Measurements from ENCODE around the gene COPB2. TPM values are rescaled to one million over a fixed set of nuclear protein-coding genes. Genes with fewer than 3 reads are reported as not detected.

Gene COPB2
- total and polyA plus RNA-seq, 10 of the 15 experiments (the other 5 are each of a cell fraction or from before 2014, with no cell fraction given), result 51.3 to 143 (median 116) TPM

DNA sequence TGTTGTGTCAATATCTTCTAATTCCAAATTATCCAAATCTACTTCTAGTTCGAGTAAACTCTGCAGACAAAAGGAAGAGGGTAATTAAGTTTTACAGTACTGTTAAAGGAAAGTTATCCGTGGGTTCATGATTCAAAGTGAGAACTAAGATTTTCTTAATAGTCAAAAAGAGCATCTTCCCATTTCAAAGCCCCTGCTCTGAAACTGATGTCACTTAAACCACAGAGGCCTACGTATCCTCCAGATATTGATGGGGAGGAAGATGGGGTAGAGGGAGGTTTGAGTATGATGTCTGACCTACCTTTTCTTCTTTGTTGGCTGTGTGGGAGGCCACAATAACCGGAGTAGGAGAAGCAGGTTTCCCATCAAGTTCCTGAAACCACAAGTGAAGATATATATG is 31.5 kb downstream of the COPB2 start (continued):
- no peak for TF ChIP-seq RBBP5 (conservative IDR thresholded peaks at IDR 0.05)
- TF ChIP-seq ETV6 (conservative IDR thresholded peaks at IDR 0.05 in 1 of 2, IDR thresholded peaks at IDR 0.05 in 1 of 2; ENCODE audit: borderline replicate concordance in 1 of 2, low read depth in 1 of 2), result peak in 1 of 2 experiments; percentile 40; a peak in 1 of 4 replicates
- TF ChIP-seq CREM (IDR thresholded peaks at IDR 0.05; ENCODE audit: low read depth), result peak; percentile 80
- TF ChIP-seq FOXM1 (IDR thresholded peaks at IDR 0.05; ENCODE audit: low read depth, low read length), result peak; percentile 57; the same call in 1 of the 2 replicates
- no peak for TF ChIP-seq ZSCAN29 (IDR thresholded peaks at IDR 0.05)
- peak; percentile 79 for TF ChIP-seq CBFB (IDR thresholded peaks at IDR 0.05; ENCODE audit: low read depth)
- TF ChIP-seq EED (IDR thresholded peaks at IDR 0.05; ENCODE audit: low read depth), result peak; percentile 94

- no TSS peak for BruUV-seq (replicated peaks)
- H4K20me1 ChIP-seq (ENCODE audit: control insufficient read depth, insufficient read depth), result no peaks in the 10 kb centered on the region
- H3K36me3 ChIP-seq (ENCODE audit: control insufficient read depth in 2 of 2, insufficient read depth in 2 of 2, low read length in 1 of 2), result peaks cover 10 to 46% of the 10 kb centered on the region in 2 experiments
- TF ChIP-seq DPF2 (IDR thresholded peaks at IDR 0.05) (no peak), IKZF1 (conservative IDR thresholded peaks at IDR 0.05) (no peak), FOXM1 (IDR thresholded peaks at IDR 0.05; ENCODE audit: low read depth, low read length) (no peak), POLR2A (IDR thresholded peaks at IDR 0.05; ENCODE audit: low read depth, low read length) (peak; percentile 47; the same call in 1 of the 2 replicates), CTCF (IDR thresholded peaks at IDR 0.05 in 2 of 3, conservative IDR thresholded peaks at IDR 0.05 in 1 of 3; ENCODE audit: control insufficient read depth in 2 of 3, extremely low read depth in 1 of 3, insufficient read depth in 1 of 3, low read depth in 3 of 3, low read length in 3 of 3) (no peak), MYB (IDR thresholded peaks at IDR 0.05; ENCODE audit: borderline replicate concordance, low read depth, low read length) (no peak), SMARCA5 (IDR thresholded peaks at IDR 0.05) (no peak), SP1 (IDR thresholded peaks at IDR 0.05; ENCODE audit: low read depth, low read length) (no peak)
- no peak overlapping the region for H3K9ac ChIP-seq (ENCODE audit: control insufficient read depth, insufficient read depth, low read length)
- H3K27ac ChIP-seq (ENCODE audit: control insufficient read depth, insufficient read depth), result no peak overlapping the region
- H3K4me3 ChIP-seq, result no peak overlapping the region
- RAD21 ChIA-PET (ENCODE audit: unreplicated experiment), result no interaction called here
- WGBS (ENCODE audit: insufficient coverage, insufficient replicate concordance, low lambda C conversion rate, missing lambda C conversion rate), result 0% methylated on average over 1 of the region's 1 CpG
- CTCF ChIA-PET, result interaction anchor here (1.1 to 1.9 kb wide), 3 partner anchors 9 to 440 kb away, joined by 3 to 5 read pairs (median 3); no protein-coding TSS in a partner anchor
- ATAC-seq (no peak), DNase-seq (ENCODE audit: low read depth, low spot score) (no peak), FAIRE-seq (no peak)
- H3K27me3 ChIP-seq (replicated peaks in 1 of 2; ENCODE audit: control insufficient read depth in 2 of 2, insufficient read depth in 2 of 2, low read length in 1 of 2), result no peaks in the 10 kb centered on the region
- no peak overlapping the region for H2AFZ ChIP-seq (ENCODE audit: control insufficient read depth, low read depth, low read length)
- POLR2A ChIA-PET, result interaction anchor here (1.2 kb wide), 2 partner anchors 10 to 14 kb away, joined by 3 to 5 read pairs; no protein-coding TSS in a partner anchor
- no peaks in the 10 kb centered on the region for H3K79me2 ChIP-seq (ENCODE audit: control insufficient read depth, insufficient read depth, low read length)
- no peak overlapping the region for H3K4me2 ChIP-seq (ENCODE audit: control insufficient read depth, insufficient read depth)
- intact Hi-C loops (cut with micrococcal nuclease; ENCODE audit: unreplicated experiment), result no loop called here
- no peaks in the 10 kb centered on the region for H3K9me3 ChIP-seq (replicated peaks; ENCODE audit: control insufficient read depth, insufficient read depth, low read length)
- in situ Hi-C loops (cut with MboI), result no loop called here
- SMC1A ChIA-PET (ENCODE audit: uncharacterized antibody, unreplicated experiment), result no interaction called here
- H3K4me1 ChIP-seq (ENCODE audit: control insufficient read depth, insufficient read depth, low read length), result peaks cover 12% of the 10 kb centered on the region
Measured at GRCh38 chr3:139355891-139356290, 33.6 kb downstream of the COPB2 start.
